Measurements from ENCODE around the gene COX5A. TPM values are rescaled to one million over a fixed set of nuclear protein-coding genes. Genes with fewer than 3 reads are reported as not detected.
A peak's percentile ranks its signal among the peaks of the same experiment; 100 is the strongest.
"Not testable (repeated sequence)": the region's sequence is repeated elsewhere in the genome, so short reads cannot be mapped to it uniquely, and the experiment has no call there.

Gene COX5A
- total and polyA plus RNA-seq, 5 donors from 2014 or later, result 91.8 to 512 (median 426) TPM

- H3K27ac Mint-ChIP-seq, result peak within 1 kb of the TSS; percentile 92 to 97 (median 94)
- H3K4me1 ChIP-seq (ENCODE audit: control insufficient read depth, insufficient read depth, low read length, poor library complexity, severe bottlenecking), result peaks cover 56% of the 10 kb centered on the region
These were observed 47.8 kb downstream of the COX5A start, which contains the start of gene MPI for GRCh38 chr15:74889883-74890664. MPI (plus strand) TSS chr15:74890042; CDS start chr15:74890074, 32 bp downstream.

DNA sequence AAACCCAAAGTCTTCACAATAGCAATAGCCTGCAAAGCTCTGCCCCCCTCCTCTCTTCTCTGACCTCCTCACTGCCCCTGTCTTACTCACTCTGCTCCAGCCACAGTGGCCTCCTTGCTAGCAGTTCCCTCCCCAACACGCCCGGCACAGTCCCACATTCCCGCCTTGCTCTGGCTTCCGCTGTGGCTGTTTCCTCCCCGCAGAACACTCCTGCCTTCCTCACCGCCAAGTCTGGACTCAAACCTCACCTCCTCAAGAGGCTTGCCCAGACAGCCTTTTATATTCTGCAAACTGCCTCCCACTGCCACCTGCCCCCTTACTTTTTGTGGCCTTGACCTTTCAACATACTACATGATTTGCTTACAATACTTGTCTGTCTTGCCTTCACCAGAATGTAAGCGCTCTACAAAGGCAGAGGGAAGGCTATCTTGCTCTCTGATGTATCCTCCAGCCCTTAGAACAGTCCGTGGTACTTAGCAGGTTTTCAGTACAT, 48.4 kb downstream of the COX5A start:
- Mint-ChIP-seq H3K4me1 (peaks cover 19 to 64% (median 38%) of the 10 kb centered on the region in 4 donors), H3K27ac (peak overlapping the region; percentile 92 to 97 (median 94)), H3K9me3 (no peaks in the 10 kb centered on the region), H3K4me3 (peak overlapping the region; percentile 84 to 94 (median 90)), H3K27me3 (peaks cover 4% of the 10 kb centered on the region), H3K36me3 (peaks cover 21% of the 10 kb centered on the region)
- DNase-seq (no peak), ATAC-seq (ENCODE audit: low read depth in 2 of 2) (peak; percentile 3 to 5)
- Histone ChIP-seq H3K27me3 (ENCODE audit: control insufficient read depth, insufficient read depth, low read length) (no peaks in the 10 kb centered on the region), H3K27ac (ENCODE audit: insufficient read depth, low read length, poor library complexity, severe bottlenecking) (peak overlapping the region; percentile 81), H3K9me3 (ENCODE audit: control insufficient read depth in 2 of 2, low read length in 2 of 2) (no peaks in the 10 kb centered on the region), H3K36me3 (ENCODE audit: control insufficient read depth, insufficient read depth, low read length) (peaks cover 3% of the 10 kb centered on the region), H3K4me3 (ENCODE audit: low read depth, low read length) (peak overlapping the region; percentile 78), H3K4me1 (ENCODE audit: control insufficient read depth, insufficient read depth, low read length, poor library complexity, severe bottlenecking) (peaks cover 60% of the 10 kb centered on the region)

More at GRCh38 chr15:74889883-74890664, 47.8 kb downstream of the COX5A start, which contains the start of gene MPI:
- peak; percentile 87 for ATAC-seq (ENCODE audit: low read depth in 2 of 2)
- peak; percentile 80 to 89 (median 82) for DNase-seq
- Mint-ChIP-seq H3K4me1 (peaks cover 19 to 60% (median 34%) of the 10 kb centered on the region in 4 donors), H3K9me3 (no peaks in the 10 kb centered on the region), H3K27me3 (peaks cover 4% of the 10 kb centered on the region), H3K36me3 (peaks cover 21% of the 10 kb centered on the region), H3K4me3 (peak within 1 kb of the TSS; percentile 84 to 94 (median 90))
- Histone ChIP-seq H3K27ac (ENCODE audit: insufficient read depth, low read length, poor library complexity, severe bottlenecking) (peak within 1 kb of the TSS; percentile 81), H3K27me3 (ENCODE audit: control insufficient read depth, insufficient read depth, low read length) (no peaks in the 10 kb centered on the region), H3K36me3 (ENCODE audit: control insufficient read depth, insufficient read depth, low read length) (peaks cover 3% of the 10 kb centered on the region), H3K9me3 (ENCODE audit: control insufficient read depth in 2 of 2, low read length in 2 of 2) (no peaks in the 10 kb centered on the region), H3K4me3 (ENCODE audit: low read depth, low read length) (peak within 1 kb of the TSS; percentile 78)

- Histone ChIP-seq H3K9me3 (ENCODE audit: control insufficient read depth in 2 of 2, low read length in 2 of 2) (no peaks in the 10 kb centered on the region), H3K4me1 (ENCODE audit: control insufficient read depth, insufficient read depth, low read length, poor library complexity, severe bottlenecking) (peaks cover 60% of the 10 kb centered on the region), H3K27me3 (ENCODE audit: control insufficient read depth, insufficient read depth, low read length) (no peaks in the 10 kb centered on the region), H3K4me3 (ENCODE audit: low read depth, low read length) (no peak overlapping the region), H3K27ac (ENCODE audit: insufficient read depth, low read length, poor library complexity, severe bottlenecking) (peak overlapping the region; percentile 81), H3K36me3 (ENCODE audit: control insufficient read depth, insufficient read depth, low read length) (peaks cover 3% of the 10 kb centered on the region)
- Mint-ChIP-seq H3K27me3 (peaks cover 4% of the 10 kb centered on the region), H3K9me3 (no peaks in the 10 kb centered on the region), H3K4me1 (peaks cover 16 to 65% (median 41%) of the 10 kb centered on the region in 4 donors), H3K4me3 (peak overlapping the region in 3 of 4 donors; percentile 26 to 90 (median 84)), H3K27ac (peak overlapping the region in 2 of 3 donors; percentile 92 to 97), H3K36me3 (peaks cover 19% of the 10 kb centered on the region)
- ATAC-seq (ENCODE audit: low read depth in 2 of 2), result no peak
- no peak for DNase-seq
These were observed 49.2 kb downstream of the COX5A start for GRCh38 chr15:74888716-74889115.

DNA sequence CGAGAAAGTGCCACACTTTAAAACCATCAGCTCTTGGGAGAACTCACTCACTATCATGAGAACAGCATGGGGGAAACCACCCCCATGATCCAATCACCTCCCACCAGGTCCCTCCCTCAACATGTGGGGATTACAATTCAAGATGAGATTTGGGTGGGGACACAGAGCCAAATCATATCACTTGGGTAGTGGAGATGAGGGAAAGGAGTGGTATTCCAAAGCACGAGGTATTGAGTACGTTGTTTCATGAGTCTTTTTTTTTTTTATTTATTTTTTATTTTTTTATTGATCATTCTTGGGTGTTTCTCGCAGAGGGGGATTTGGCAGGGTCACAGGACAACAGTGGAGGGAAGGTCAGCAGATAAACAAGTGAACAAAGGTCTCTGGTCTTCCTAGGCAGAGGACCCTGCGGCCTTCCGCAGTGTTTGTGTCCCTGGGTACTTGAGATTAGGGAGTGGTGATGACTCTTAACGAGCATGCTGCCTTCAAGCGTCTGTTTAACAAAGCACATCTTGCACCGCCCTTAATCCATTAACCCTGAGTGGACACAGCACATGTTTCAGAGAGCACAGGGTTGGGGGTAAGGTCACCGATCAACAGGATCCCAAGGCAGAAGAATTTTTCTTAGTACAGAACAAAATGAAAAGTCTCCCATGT, 50.2 kb downstream of the COX5A start:
- not testable (repeated sequence) for ATAC-seq (ENCODE audit: low read depth in 2 of 2)

DNA sequence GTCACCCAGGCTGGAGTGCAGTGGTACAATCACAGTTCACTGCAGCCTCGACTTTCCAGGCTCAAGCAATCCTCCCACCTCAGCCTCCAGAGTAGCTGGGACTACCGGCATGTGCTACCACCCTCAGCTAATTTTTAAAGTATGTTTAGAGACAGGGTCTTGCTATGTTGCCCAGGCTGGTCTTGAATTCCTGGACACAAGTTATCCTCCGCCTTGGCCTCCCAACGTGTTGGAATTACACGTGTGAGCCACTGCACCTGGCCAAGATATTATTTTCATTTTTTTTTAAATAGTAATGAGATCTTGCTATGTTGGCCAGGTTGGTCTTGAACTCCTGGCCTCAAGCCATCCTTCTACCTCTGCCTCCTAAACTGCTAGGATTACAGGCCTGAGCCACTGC, 52.4 kb downstream of the COX5A start:
- H3K27ac ChIP-seq (ENCODE audit: insufficient read depth, low read length, poor library complexity, severe bottlenecking), result no peak overlapping the region
- H3K36me3 ChIP-seq (ENCODE audit: control insufficient read depth, insufficient read depth, low read length), result no peaks in the 10 kb centered on the region
- no peaks in the 10 kb centered on the region for H3K27me3 ChIP-seq (ENCODE audit: control insufficient read depth, insufficient read depth, low read length)
- no peak for ATAC-seq (ENCODE audit: low read depth in 2 of 2)
- Mint-ChIP-seq H3K27me3 (peaks cover 4% of the 10 kb centered on the region), H3K4me1 (peaks cover 7 to 44% (median 25%) of the 10 kb centered on the region in 4 donors), H3K27ac (no peak overlapping the region), H3K9me3 (no peaks in the 10 kb centered on the region), H3K36me3 (no peaks in the 10 kb centered on the region), H3K4me3 (no peak overlapping the region)
- H3K4me3 ChIP-seq (ENCODE audit: low read depth, low read length), result no peak overlapping the region
- H3K4me1 ChIP-seq (ENCODE audit: control insufficient read depth, insufficient read depth, low read length, poor library complexity, severe bottlenecking), result peaks cover 39% of the 10 kb centered on the region
- no peak for DNase-seq
- H3K9me3 ChIP-seq (ENCODE audit: control insufficient read depth in 2 of 2, low read length in 2 of 2), result no peaks in the 10 kb centered on the region

More for the DNA sequence above, 50.2 kb downstream of the COX5A start:
- DNase-seq; H3K4me3 ChIP-seq (ENCODE audit: low read depth, low read length); H3K9me3 Mint-ChIP-seq; H3K36me3 Mint-ChIP-seq; H3K27me3 ChIP-seq (ENCODE audit: control insufficient read depth, insufficient read depth, low read length); H3K27ac ChIP-seq (ENCODE audit: insufficient read depth, low read length, poor library complexity, severe bottlenecking); H3K9me3 ChIP-seq (ENCODE audit: control insufficient read depth in 2 of 2, low read length in 2 of 2); H3K27ac Mint-ChIP-seq; H3K27me3 Mint-ChIP-seq; H3K36me3 ChIP-seq (ENCODE audit: control insufficient read depth, insufficient read depth, low read length): not testable (repeated sequence)
- H3K4me1 ChIP-seq (ENCODE audit: control insufficient read depth, insufficient read depth, low read length, poor library complexity, severe bottlenecking), result peaks cover 57% of the 10 kb centered on the region
- peaks cover 12 to 63% (median 34%) of the 10 kb centered on the region in 4 donors for H3K4me1 Mint-ChIP-seq
- H3K4me3 Mint-ChIP-seq, result peak overlapping the region in 1 of 4 donors; percentile 77

- ATAC-seq (ENCODE audit: low read depth in 2 of 2), result no peak
- Mint-ChIP-seq H3K27ac (peak overlapping the region; percentile 14 to 81 (median 73)), H3K9me3 (no peaks in the 10 kb centered on the region), H3K4me3 (peak overlapping the region in 3 of 4 donors; percentile 29 to 74 (median 64)), H3K36me3 (no peaks in the 10 kb centered on the region), H3K27me3 (peaks cover 2% of the 10 kb centered on the region), H3K4me1 (peaks cover 3 to 36% (median 19%) of the 10 kb centered on the region in 4 donors)
- DNase-seq, result no peak
- Histone ChIP-seq H3K27me3 (ENCODE audit: control insufficient read depth, insufficient read depth, low read length) (no peaks in the 10 kb centered on the region), H3K9me3 (ENCODE audit: control insufficient read depth in 2 of 2, low read length in 2 of 2) (no peaks in the 10 kb centered on the region), H3K4me1 (ENCODE audit: control insufficient read depth, insufficient read depth, low read length, poor library complexity, severe bottlenecking) (peaks cover 32% of the 10 kb centered on the region), H3K27ac (ENCODE audit: insufficient read depth, low read length, poor library complexity, severe bottlenecking) (peak overlapping the region; percentile 9), H3K36me3 (ENCODE audit: control insufficient read depth, insufficient read depth, low read length) (no peaks in the 10 kb centered on the region), H3K4me3 (ENCODE audit: low read depth, low read length) (peak overlapping the region; percentile 64)
These were observed 53.2 kb downstream of the COX5A start for GRCh38 chr15:74884428-74885223.

- peaks cover 0 to 24% (median 12%) of the 10 kb centered on the region in 4 donors for H3K4me1 Mint-ChIP-seq
- Histone ChIP-seq H3K4me3 (ENCODE audit: low read depth, low read length) (no peak overlapping the region), H3K27ac (ENCODE audit: insufficient read depth, low read length, poor library complexity, severe bottlenecking) (no peak overlapping the region), H3K27me3 (ENCODE audit: control insufficient read depth, insufficient read depth, low read length) (no peaks in the 10 kb centered on the region), H3K36me3 (ENCODE audit: control insufficient read depth, insufficient read depth, low read length) (no peaks in the 10 kb centered on the region), H3K4me1 (ENCODE audit: control insufficient read depth, insufficient read depth, low read length, poor library complexity, severe bottlenecking) (peaks cover 22% of the 10 kb centered on the region), H3K9me3 (ENCODE audit: control insufficient read depth in 2 of 2, low read length in 2 of 2) (no peaks in the 10 kb centered on the region)
- H3K9me3 Mint-ChIP-seq, result peaks cover 0 to 2% (median 0%) of the 10 kb centered on the region in 7 donors
- H3K27me3 Mint-ChIP-seq, result no peaks in the 10 kb centered on the region
- H3K36me3 Mint-ChIP-seq, result no peaks in the 10 kb centered on the region
- DNase-seq (no peak), ATAC-seq (ENCODE audit: low read depth in 2 of 2) (no peak)
- peak overlapping the region in 1 of 3 donors; percentile 69 for H3K27ac Mint-ChIP-seq
- H3K4me3 Mint-ChIP-seq, result no peak overlapping the region
These were observed 55.3 kb downstream of the COX5A start for GRCh38 chr15:74882528-74882927.

All from CD4-positive, CD25-positive, alpha-beta regulatory T cell (primary cell).